ENCODE measurements around the gene PPP3CA. TPM values are rescaled to one million over a fixed set of nuclear protein-coding genes. Genes with fewer than 3 reads are reported as not detected.

Gene PPP3CA
- total RNA-seq, 6 experiments from 2014 or later = 12.1 to 14.5 (median 13.1) TPM

- TF ChIP-seq POLR2A (IDR thresholded peaks at IDR 0.05) = no peak
- TF ChIP-seq CTCF (IDR thresholded peaks at IDR 0.05) = no peak
- Histone ChIP-seq H3K27me3 (no peaks in the 10 kb centered on the region), H3K36me3 (no peaks in the 10 kb centered on the region), H3K27ac (no peak overlapping the region), H3K4me1 (peaks cover 0 to 3% (median 0%) of the 10 kb centered on the region in 4 donors), H3K4me3 (no peak overlapping the region), H3K9me3 (no peaks in the 10 kb centered on the region)
- DNase-seq = no peak
- 86% methylated on average over 4 of the region's 4 CpGs for WGBS (ENCODE audit: insufficient coverage, low coverage, low lambda C conversion rate, missing lambda C conversion rate)
- no peak for ATAC-seq
- intact Hi-C loops (cut with DNase I) = no loop called here
These were observed 9.6 kb downstream of the PPP3CA start for GRCh38 chr4:101337688-101338087.

DNA sequence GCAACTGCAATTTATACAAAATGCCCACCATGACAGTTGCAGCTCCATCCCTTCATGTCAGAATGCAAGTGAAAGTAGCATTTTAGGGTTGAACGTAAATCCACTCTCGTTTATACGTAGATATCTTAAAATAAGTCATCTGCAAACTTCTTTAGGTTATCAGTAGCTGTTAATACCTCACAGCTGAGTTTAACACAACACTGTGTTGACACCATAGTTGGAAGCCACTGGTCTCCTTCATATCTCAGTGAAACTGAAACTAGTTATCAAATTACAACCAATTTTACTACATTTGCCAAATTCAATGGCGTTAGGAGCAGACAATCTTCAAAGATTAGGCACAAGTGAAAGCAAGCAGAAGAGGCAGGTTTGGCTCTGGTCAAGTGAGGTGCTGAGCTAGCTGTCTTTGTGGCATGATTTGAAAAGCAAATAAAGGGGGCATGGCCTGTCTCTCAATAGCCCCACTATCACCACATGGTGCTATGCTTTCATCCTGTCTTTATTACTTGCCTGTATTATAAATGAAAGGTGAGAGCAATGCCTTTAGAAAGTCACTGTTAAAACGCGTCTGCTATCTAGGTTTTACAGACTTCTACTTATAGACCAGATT, 12.3 kb downstream of the PPP3CA start:
- intact Hi-C loops (cut with DNase I) = no loop called here
- no peak for TF ChIP-seq POLR2A (IDR thresholded peaks at IDR 0.05)
- no peak for TF ChIP-seq CTCF (IDR thresholded peaks at IDR 0.05)
- Histone ChIP-seq H3K27me3 (no peaks in the 10 kb centered on the region), H3K36me3 (no peaks in the 10 kb centered on the region), H3K27ac (no peak overlapping the region), H3K9me3 (no peaks in the 10 kb centered on the region), H3K4me3 (no peak overlapping the region), H3K4me1 (peaks cover 0 to 3% (median 0%) of the 10 kb centered on the region in 4 donors)
- ATAC-seq = peak in 1 of 4 donors; percentile 38
- no peak for DNase-seq
- WGBS (ENCODE audit: insufficient coverage, low coverage, low lambda C conversion rate, missing lambda C conversion rate) = 62% methylated on average over 6 of the region's 6 CpGs

DNA sequence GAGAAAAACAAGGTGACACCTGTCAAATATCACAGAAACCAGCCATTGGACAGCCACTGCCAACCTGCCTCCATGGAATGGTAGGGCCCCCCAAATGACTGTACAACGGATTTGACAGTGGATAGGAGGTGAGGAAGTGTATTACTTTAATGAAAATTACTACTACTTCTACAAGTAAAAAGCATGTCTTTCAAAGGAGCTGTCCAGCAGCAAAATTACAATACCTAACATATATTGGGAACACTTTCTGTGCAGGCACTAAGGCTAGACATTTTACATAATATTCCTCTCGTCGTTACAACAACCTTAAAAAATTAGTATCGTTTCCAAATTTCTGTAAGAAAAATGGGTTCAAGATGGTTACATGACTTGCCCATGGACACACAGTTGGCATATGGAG, 14.9 kb downstream of the PPP3CA start:
- H3K36me3 ChIP-seq = no peaks in the 10 kb centered on the region
- no peak for TF ChIP-seq CTCF (IDR thresholded peaks at IDR 0.05)
- no peak for TF ChIP-seq POLR2A (IDR thresholded peaks at IDR 0.05)
- 90% methylated on average over 4 of the region's 4 CpGs for WGBS (ENCODE audit: insufficient coverage, low coverage, low lambda C conversion rate, missing lambda C conversion rate)
- DNase-seq = no peak
- no peak overlapping the region for H3K27ac ChIP-seq
- H3K9me3 ChIP-seq = no peaks in the 10 kb centered on the region
- ATAC-seq = no peak
- no peaks in the 10 kb centered on the region for H3K27me3 ChIP-seq
- intact Hi-C loops (cut with DNase I) = no loop called here
- no peak overlapping the region for H3K4me3 ChIP-seq
- H3K4me1 ChIP-seq = peaks cover 0 to 3% (median 0%) of the 10 kb centered on the region in 4 donors

GRCh38 chr4:101331017-101331416, 16.3 kb downstream of the PPP3CA start:
- H3K27ac ChIP-seq = no peak overlapping the region
- WGBS (ENCODE audit: insufficient coverage, low coverage, low lambda C conversion rate, missing lambda C conversion rate) = 100% methylated on average over 1 of the region's 1 CpG
- DNase-seq = no peak
- no peaks in the 10 kb centered on the region for H3K27me3 ChIP-seq
- H3K36me3 ChIP-seq = no peaks in the 10 kb centered on the region
- H3K9me3 ChIP-seq = no peaks in the 10 kb centered on the region
- intact Hi-C loops (cut with DNase I) = no loop called here
- H3K4me3 ChIP-seq = no peak overlapping the region
- no peak for ATAC-seq
- H3K4me1 ChIP-seq = peaks cover 0 to 3% (median 0%) of the 10 kb centered on the region in 4 donors
- TF ChIP-seq POLR2A (IDR thresholded peaks at IDR 0.05) = no peak
- no peak for TF ChIP-seq CTCF (IDR thresholded peaks at IDR 0.05)

Measured in right lobe of liver (tissue), 6 donors.